Transverse colon (tissue), 4 donors: ENCODE measurements around the gene ST3GAL3.

Experiments used
- CTCF ChIP-seq, 5 experiments: fragments of 200-600 bp in 3 of 5; fragments of 450-650 bp in 2 of 5; sonication (generic) in 3 of 5; IDR thresholded peaks; 1 replicate in 2 of 5; 2 replicates in 3 of 5; pipeline ENCODE4 v1.5.1; 2016 to 2017; ENCODE audit warnings: antibody characterized with exemption in 5 of 5, inconsistent platforms in 3 of 5, mild to moderate bottlenecking in 2 of 5, moderate library complexity in 1 of 5
- POLR2AphosphoS5 ChIP-seq, 3 donors: sonication (generic); formaldehyde crosslinking; IDR thresholded peaks; one replicate each; pipeline ENCODE4 v1.6.1; 2016; ENCODE audit warnings: antibody characterized with exemption in 3 of 3

GRCh38 chr1:43871181-43871910 lies 164.0 kb downstream of the ST3GAL3 start:
- TF ChIP-seq CTCF (IDR thresholded peaks at IDR 0.05) (no peak), POLR2AphosphoS5 (IDR thresholded peaks at IDR 0.05) (no peak)
